Mesothelial cell of epicardium (in vitro differentiated cells): Measurements from ENCODE around the gene CASP14. TPM values are rescaled to one million over a fixed set of nuclear protein-coding genes. Genes with fewer than 3 reads are reported as not detected.

Experiments used
- DNase-seq, 2 experiments: peaks; one replicate each; pipeline ENCODE4 v3.0.0; 2021; ENCODE audit warnings: low spot score in 2 of 2; ENCODE audit not compliant: unreplicated experiment in 2 of 2
- H3K27ac Mint-ChIP-seq: 2 replicates; pipeline ENCODE4 v1.8.0; 2021; ENCODE audit warnings: mixed read lengths
- H3K27me3 Mint-ChIP-seq: 2 replicates; pipeline ENCODE4 v1.8.0; 2021; ENCODE audit warnings: low read depth, mixed read lengths
- H3K36me3 Mint-ChIP-seq: 2 replicates; pipeline ENCODE4 v1.8.0; 2021; ENCODE audit warnings: mixed read lengths
- H3K4me1 Mint-ChIP-seq: 2 replicates; pipeline ENCODE4 v1.8.0; 2021; ENCODE audit warnings: mixed read lengths
- H3K4me3 Mint-ChIP-seq: 2 replicates; pipeline ENCODE4 v1.8.0; 2021; ENCODE audit warnings: mild to moderate bottlenecking, moderate library complexity, mixed read lengths
- H3K9me3 Mint-ChIP-seq: 2 replicates; pipeline ENCODE4 v1.8.0; 2021; ENCODE audit warnings: mixed read lengths
- CTCF ChIP-seq: fragments of 200-600 bp; sonication (generic); IDR thresholded peaks from one replicate; pipeline ENCODE4 v1.5.0; 2021; ENCODE audit warnings: antibody characterized with exemption; ENCODE audit not compliant: unreplicated experiment
- total RNA-seq: library from RNA; stranded (reverse); gene quantifications from 3 replicates; pipeline ENCODE4 v1.2.1, GENCODE V29; 2021

CASP14 gene
- total RNA-seq, 1 donor from 2014 or later: not detected

GRCh38 chr19:15104003-15104402 is 54.7 kb downstream of the CASP14 start:
- DNase-seq: no peak
- Mint-ChIP-seq H3K36me3 (peaks cover 8% of the 10 kb centered on the region), H3K27ac (no peak overlapping the region), H3K9me3 (peaks cover 27% of the 10 kb centered on the region), H3K27me3 (peaks cover 2% of the 10 kb centered on the region), H3K4me1 (peaks cover 18% of the 10 kb centered on the region), H3K4me3 (no peak overlapping the region)
- no peak for TF ChIP-seq CTCF

DNA sequence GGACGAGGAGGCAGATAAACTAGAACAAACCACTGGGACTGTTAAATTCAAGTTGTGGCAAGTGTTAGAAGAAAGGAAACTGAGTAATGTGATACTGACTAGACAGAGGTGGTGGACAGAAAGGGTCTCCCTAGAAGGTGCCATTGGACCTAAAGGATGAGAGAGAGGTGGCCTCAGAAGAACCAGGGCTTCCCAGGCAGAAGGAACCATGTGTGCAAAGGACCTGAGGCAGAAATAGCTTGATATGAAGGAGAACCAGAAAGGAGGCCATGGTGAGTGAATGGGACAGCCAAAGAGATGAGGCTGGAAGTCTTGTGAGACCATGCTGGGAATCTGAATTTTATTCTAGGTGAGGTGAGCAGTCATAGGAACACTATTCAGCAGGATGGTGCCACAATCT is 55.1 kb downstream of the CASP14 start:
- peaks cover 18% of the 10 kb centered on the region for H3K4me1 Mint-ChIP-seq
- H3K4me3 Mint-ChIP-seq: no peak overlapping the region
- peaks cover 2% of the 10 kb centered on the region for H3K27me3 Mint-ChIP-seq
- peaks cover 27% of the 10 kb centered on the region for H3K9me3 Mint-ChIP-seq
- TF ChIP-seq CTCF: no peak
- DNase-seq: no peak
- peaks cover 8% of the 10 kb centered on the region for H3K36me3 Mint-ChIP-seq
- no peak overlapping the region for H3K27ac Mint-ChIP-seq

GRCh38 chr19:15105044-15105443 is 55.8 kb downstream of the CASP14 start:
- no peaks in the 10 kb centered on the region for H3K27me3 Mint-ChIP-seq

DNA sequence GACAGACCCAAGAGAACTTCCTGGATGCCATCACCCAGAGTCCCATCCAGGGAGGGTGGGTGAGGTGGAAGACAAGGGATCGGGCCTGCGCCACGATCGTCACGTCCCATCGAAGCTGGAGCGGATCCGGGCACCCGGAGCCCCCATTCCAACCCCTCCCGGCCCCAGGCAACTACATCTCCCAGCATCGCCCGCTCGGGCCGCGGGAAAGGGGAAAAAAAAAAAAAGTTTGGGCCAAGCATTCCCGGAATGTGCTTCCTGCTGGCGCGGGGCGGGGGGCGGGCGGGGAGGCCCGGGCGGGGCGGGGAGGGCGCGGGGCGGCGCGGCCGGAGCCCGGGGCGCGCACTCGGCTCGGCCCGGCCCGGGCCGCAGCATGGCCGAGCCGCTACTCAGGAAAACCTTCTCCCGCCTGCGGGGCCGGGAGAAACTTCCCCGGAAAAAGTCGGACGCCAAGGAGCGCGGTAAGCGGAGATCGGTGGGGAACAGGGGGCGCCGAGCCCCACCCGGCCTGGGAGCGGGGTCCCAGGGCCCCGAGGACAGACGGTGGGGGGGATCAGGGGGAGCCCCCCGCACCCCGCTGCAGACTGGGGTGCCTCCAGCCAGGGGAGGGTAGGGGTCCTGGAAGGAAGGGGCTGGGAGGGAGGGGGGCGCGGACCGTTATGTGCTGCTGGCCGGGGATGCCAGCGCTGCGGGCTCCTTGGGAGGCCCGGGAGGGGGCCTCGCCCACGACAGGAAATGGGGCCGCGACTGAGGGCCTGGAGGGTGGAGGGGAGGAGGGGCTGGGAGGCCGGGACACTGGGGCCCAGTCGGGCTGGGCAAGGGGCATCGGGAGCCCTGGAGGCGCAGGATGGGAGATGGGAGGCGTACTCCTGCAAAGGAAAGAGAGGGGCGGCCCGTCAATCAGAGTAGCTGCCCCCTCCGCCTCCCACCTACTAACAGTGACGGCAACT is 58.1 kb downstream of the CASP14 start, which contains the start of gene SYDE1:
Gene SYDE1, plus strand, starts transcription at position 341 of the 950 bp plus-strand sequence. Its CDS starts 33 bp downstream, at position 374.
- Mint-ChIP-seq H3K27ac (peak within 1 kb of the TSS; percentile 88), H3K4me3 (peak within 1 kb of the TSS; percentile 72), H3K4me1 (peaks cover 18% of the 10 kb centered on the region), H3K9me3 (peaks cover 21% of the 10 kb centered on the region), H3K36me3 (peaks cover 15% of the 10 kb centered on the region), H3K27me3 (no peaks in the 10 kb centered on the region)
- peak in 1 of 2 experiments; percentile 64 for DNase-seq
- no peak for TF ChIP-seq CTCF

More at GRCh38 chr19:15105044-15105443, 55.8 kb downstream of the CASP14 start:
- H3K36me3 Mint-ChIP-seq: peaks cover 8% of the 10 kb centered on the region
- TF ChIP-seq CTCF: no peak
- peaks cover 27% of the 10 kb centered on the region for H3K9me3 Mint-ChIP-seq
- no peak overlapping the region for H3K4me3 Mint-ChIP-seq
- peaks cover 18% of the 10 kb centered on the region for H3K4me1 Mint-ChIP-seq
- DNase-seq: no peak
- H3K27ac Mint-ChIP-seq: no peak overlapping the region

Other genes starting within 250 kb of the CASP14 start
- gene OR7A5, start 214.3 kb upstream of the CASP14 start, total RNA-seq: not detected in 3 replicates
- not detected in 3 replicates for gene OR7C1, start 214.3 kb upstream of the CASP14 start, total RNA-seq
- gene OR7A10, start 200.6 kb upstream of the CASP14 start, total RNA-seq: not detected in 3 replicates
- not detected in 3 replicates for gene OR7A17, start 163.3 kb upstream of the CASP14 start, total RNA-seq
- not detected in 3 replicates for gene OR7C2, start 108.0 kb upstream of the CASP14 start, total RNA-seq
- 0.38 to 1.1 TPM (median 0.42 TPM) in 3 replicates for gene SLC1A6, start 69.6 kb upstream of the CASP14 start, total RNA-seq
- gene OR1I1, start 32.7 kb downstream of the CASP14 start, total RNA-seq: not detected in 3 replicates
- 22.3 to 25.1 TPM (median 22.7 TPM) in 3 replicates for gene SYDE1, start 57.9 kb downstream of the CASP14 start, total RNA-seq
- 192 to 204 TPM (median 192 TPM) in 3 replicates for gene NOTCH3, start 151.5 kb downstream of the CASP14 start, total RNA-seq
- 2.1 to 2.4 TPM (median 2.1 TPM) in 3 replicates for gene EPHX3, start 183.0 kb downstream of the CASP14 start, total RNA-seq